NCI-H2029 treated with DMSO at 0.1 percent for 48 hours (cell line): ENCODE results near the gene GDI1.

Source experiments
- DNase-seq: peaks from one replicate; lab custom pipeline; 2025; lab: John Stamatoyannopoulos, UW

GDI1 gene

GRCh38 chrX:154437971-154438893, 1.3 kb downstream of the GDI1 start:
- DNase-seq: no peak

DNA sequence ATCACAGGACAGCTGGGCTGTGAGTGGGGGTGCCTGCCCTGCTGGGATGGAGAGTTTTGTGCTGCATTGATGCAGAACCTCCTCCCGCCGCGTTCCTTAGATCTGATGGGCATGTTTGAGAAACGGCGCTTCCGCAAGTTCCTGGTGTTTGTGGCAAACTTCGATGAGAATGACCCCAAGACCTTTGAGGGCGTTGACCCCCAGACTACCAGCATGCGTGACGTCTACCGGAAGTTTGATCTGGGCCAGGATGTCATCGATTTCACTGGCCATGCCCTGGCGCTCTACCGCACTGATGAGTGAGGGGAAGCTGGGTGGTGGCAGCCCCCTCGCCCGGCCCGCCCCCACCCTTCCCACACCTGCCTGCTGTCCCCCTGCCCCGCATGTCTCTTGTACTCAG, 2.9 kb downstream of the GDI1 start:
- DNase-seq: no peak

- no peak for DNase-seq
Observed at GRCh38 chrX:154440623-154441357, 3.8 kb downstream of the GDI1 start.

- no peak for DNase-seq
Observed at GRCh38 chrX:154441564-154441963, 4.6 kb downstream of the GDI1 start.

GRCh38 chrX:154441984-154442707, 5.2 kb downstream of the GDI1 start:
- DNase-seq: no peak

- DNase-seq: no peak
Observed at GRCh38 chrX:154443479-154443910, 6.5 kb downstream of the GDI1 start.

- DNase-seq: no peak
Observed at GRCh38 chrX:154443992-154444754, 7.2 kb downstream of the GDI1 start, which contains the start of gene FAM50A. Gene FAM50A (plus strand): TSS chrX:154444141. CDS start chrX:154444236, 95 bp downstream.

DNA sequence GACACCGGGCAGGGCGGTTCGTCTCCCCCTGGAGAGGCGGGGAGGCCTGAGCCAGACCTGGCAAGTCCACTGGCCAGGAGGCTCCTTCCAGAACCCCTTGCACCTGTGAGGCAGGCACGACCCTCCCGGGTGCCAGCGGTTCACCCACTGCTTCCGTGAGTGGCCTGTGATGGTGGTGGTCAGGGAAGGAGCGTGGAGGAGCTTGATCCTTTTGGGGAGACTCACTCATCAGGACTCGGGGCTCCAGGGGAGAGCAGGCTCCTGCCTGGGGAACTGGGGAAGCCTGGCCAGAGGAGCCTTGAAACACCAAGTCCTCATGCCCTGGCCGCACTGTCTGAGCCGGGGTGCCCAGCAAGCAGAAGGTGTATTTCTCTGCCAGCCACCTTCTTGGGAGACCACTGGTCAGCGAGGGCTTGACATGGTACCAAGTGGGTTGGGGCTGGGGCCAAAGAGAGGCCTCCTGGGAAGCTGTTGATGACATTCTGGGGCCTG, 7.8 kb downstream of the GDI1 start:
- DNase-seq: no peak

GRCh38 chrX:154445776-154446175, 8.8 kb downstream of the GDI1 start:
- no peak for DNase-seq

DNA sequence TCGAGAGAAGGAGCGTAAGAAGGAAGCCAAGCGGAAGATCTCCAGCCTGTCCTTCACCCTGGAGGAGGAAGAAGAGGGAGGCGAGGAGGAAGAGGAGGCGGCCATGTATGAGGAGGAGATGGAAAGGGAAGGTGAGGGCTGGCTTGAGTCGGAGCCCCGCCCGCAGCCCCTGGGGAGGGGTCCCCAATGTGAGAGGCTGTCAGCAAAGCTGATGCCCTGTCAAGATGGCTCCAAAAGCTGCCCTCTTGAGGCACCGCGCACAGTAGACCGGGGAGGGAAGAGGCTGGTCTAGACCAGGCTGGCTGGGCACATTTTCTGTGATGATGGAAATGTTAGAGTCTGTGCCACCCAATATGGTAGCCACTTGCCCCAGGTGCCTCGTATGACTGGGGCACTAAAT, 9.5 kb downstream of the GDI1 start:
- no peak for DNase-seq

DNA sequence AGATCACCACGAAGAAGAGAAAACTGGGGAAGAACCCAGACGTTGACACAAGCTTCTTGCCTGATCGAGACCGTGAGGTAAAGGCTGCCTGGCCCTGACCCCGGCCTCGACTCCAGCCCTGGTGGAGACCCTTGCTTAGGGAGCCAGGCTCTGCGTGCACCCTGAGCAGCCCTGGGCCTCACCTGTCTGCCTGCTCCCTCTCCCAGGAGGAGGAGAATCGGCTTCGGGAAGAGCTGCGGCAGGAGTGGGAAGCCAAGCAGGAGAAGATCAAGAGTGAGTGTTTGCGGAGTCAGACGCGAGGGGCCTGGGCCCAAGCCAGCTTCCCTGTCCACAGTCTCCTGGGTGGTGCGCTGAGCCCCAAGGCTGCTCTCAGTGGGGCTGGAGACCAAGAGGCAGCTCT, 11.5 kb downstream of the GDI1 start:
- no peak for DNase-seq

GRCh38 chrX:154449618-154450017, 12.7 kb downstream of the GDI1 start:
- DNase-seq: no peak

- DNase-seq: no peak
Observed at GRCh38 chrX:154450312-154450711, 13.4 kb downstream of the GDI1 start.

DNA sequence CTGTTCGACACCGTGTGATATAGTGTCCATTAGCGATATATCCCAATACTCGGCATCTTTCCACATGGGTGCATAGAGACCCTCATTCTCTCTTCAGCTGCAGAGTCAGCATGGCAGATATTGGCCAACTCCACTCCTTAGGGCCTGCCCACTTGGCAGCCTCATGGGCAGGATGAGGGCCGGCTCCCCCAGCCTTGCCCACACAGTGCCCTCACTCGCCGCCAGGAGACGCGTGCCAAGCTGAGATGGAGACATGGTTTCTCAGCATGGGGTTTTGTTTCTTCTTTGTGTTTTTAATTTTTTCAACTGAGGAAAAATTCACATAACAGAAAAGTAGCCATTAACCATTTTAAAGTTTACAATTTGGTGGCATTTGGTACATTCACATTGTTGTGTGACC, 15.9 kb downstream of the GDI1 start:
- DNase-seq: no peak

- DNase-seq: no peak
Observed at GRCh38 chrX:154457491-154458115, 20.6 kb downstream of the GDI1 start.

- DNase-seq: no peak
Observed at GRCh38 chrX:154458116-154458953, 21.4 kb downstream of the GDI1 start, which contains the start of gene PLXNA3. Gene PLXNA3 (plus strand): TSS chrX:154458281. CDS start chrX:154460184, 1,903 bp downstream.

DNA sequence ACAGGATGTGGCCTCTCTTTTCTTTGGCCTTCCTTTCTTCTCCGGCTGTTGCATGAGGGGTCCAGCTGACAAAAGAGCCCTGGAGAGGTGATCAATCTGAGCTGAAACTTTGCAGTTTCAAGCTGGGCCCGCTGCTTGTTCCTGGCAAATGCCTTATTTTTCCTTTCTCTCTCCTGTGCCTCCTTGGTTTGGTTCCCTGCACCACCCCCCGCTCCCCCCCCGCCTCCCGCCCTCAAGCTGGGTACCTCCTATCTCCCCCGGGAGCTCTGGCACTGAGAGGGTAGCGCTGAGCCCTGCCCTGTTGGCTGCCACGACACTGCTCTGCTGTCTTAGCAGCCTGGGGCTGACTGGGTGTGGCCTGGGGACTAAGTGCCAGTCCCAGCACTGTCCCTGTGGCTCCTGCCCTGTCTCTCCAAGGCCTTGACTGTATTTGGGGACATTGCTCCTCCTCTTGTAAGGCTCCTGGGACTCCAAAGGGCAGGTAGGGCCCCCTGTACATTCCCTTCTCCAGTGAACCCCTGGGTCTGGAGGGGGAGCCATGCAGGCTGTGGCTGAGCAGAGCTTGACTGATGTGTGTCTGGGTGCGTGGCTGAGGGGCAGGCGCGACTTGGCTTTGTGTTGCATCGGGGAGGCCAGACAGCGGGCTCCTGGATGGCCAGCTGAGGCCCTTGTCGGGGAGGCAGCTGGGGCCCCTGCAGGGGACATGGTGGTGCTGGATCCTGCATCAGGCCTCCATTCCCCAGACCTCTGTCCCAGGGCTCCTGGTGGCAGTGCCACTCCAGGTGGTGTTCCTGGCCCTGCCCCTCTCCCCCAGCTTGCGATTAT, 22.2 kb downstream of the GDI1 start:
- no peak for DNase-seq

DNA sequence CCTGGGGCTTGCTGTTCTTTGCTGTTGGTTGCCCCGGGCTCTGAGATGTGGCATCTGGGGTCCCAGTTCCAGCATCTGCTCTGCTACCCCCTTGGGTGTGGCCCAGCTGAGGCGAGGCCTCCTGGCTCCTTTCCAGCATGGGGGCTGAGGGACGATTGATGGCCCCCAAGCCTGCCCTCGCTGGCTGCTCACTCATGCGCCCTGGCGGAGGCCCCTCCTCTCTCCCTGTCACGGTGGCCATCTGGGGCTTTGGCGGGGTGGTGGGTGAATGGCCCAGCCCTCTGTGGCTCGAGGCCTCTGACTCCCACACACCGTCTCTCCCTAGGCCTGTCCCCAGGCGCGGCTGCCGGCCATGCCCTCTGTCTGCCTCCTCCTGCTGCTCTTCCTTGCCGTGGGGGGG, 22.9 kb downstream of the GDI1 start:
- DNase-seq: no peak

DNA sequence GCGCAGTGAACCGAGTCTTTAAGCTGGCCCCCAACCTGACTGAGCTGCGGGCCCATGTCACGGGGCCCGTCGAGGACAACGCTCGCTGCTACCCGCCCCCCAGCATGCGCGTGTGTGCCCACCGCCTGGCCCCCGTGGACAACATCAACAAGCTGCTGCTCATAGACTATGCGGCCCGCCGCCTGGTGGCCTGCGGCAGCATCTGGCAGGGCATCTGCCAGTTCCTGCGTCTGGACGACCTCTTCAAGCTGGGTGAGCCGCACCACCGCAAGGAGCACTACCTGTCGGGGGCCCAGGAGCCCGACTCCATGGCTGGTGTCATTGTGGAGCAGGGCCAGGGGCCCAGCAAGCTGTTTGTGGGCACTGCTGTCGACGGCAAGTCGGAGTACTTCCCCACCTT, 23.4 kb downstream of the GDI1 start:
- DNase-seq: no peak
